Measurements from ENCODE around the gene WFIKKN1. TPM values are rescaled to one million over a fixed set of nuclear protein-coding genes. Genes with fewer than 3 reads are reported as not detected.

WFIKKN1 gene
- total RNA-seq, 1 experiment from 2014 or later, result 12.3 TPM

- TF ChIP-seq HMGXB4 (CRISPR knock-in tag; IDR thresholded peaks at IDR 0.05) (peak; percentile 34), ARID4B (CRISPR knock-in tag; IDR thresholded peaks at IDR 0.05; ENCODE audit: borderline replicate concordance) (no peak), GTF2I (CRISPR knock-in tag; conservative IDR thresholded peaks at IDR 0.05) (no peak), USF1 (CRISPR knock-in tag; IDR thresholded peaks at IDR 0.05) (no peak; the same call in 1 of the 2 replicates), ZMAT4 (CRISPR knock-in tag; IDR thresholded peaks at IDR 0.05) (no peak), TP53 (CRISPR knock-in tag; IDR thresholded peaks at IDR 0.05) (no peak), E2F4 (CRISPR knock-in tag; IDR thresholded peaks at IDR 0.05; ENCODE audit: borderline replicate concordance, low read depth) (no peak), AFF4 (CRISPR knock-in tag; IDR thresholded peaks at IDR 0.05; ENCODE audit: borderline replicate concordance) (no peak), TCF7 (CRISPR knock-in tag; IDR thresholded peaks at IDR 0.05; ENCODE audit: low read depth) (no peak), NFYB (CRISPR knock-in tag; conservative IDR thresholded peaks at IDR 0.05; ENCODE audit: low read depth) (no peak), ATF2 (CRISPR knock-in tag; IDR thresholded peaks at IDR 0.05; ENCODE audit: borderline replicate concordance, low read depth) (no peak), ELF4 (CRISPR knock-in tag; IDR thresholded peaks at IDR 0.05; ENCODE audit: low read depth) (no peak), NR1H2 (CRISPR knock-in tag; IDR thresholded peaks at IDR 0.05) (no peak), IRF1 (CRISPR knock-in tag; IDR thresholded peaks at IDR 0.05) (no peak), ZNF317 (CRISPR knock-in tag; IDR thresholded peaks at IDR 0.05; ENCODE audit: borderline replicate concordance, low read depth) (0 out of 2 replicates have a peak, but pooled peaks have one; percentile 12), PREB (CRISPR knock-in tag; IDR thresholded peaks at IDR 0.05; ENCODE audit: borderline replicate concordance) (no peak), NR2C2 (CRISPR knock-in tag; IDR thresholded peaks at IDR 0.05) (no peak), ZNF138 (CRISPR knock-in tag; conservative IDR thresholded peaks at IDR 0.05) (no peak), ZNF232 (CRISPR knock-in tag; IDR thresholded peaks at IDR 0.05) (no peak), ZNF219 (CRISPR knock-in tag; IDR thresholded peaks at IDR 0.05; ENCODE audit: borderline replicate concordance) (no peak), ZBTB21 (CRISPR knock-in tag; IDR thresholded peaks at IDR 0.05; ENCODE audit: borderline replicate concordance) (no peak)
Observed at GRCh38 chr16:642189-643049, 11.6 kb downstream of the WFIKKN1 start (continued).
